Islet of Langerhans (tissue), 1 donor: ENCODE data around the gene PRKCH.
"Not testable (repeated sequence)": the region's sequence is repeated elsewhere in the genome, so short reads cannot be mapped to it uniquely, and the experiment has no call there.

Experiments used
- FAIRE-seq: peaks from one replicate; lab custom pipeline; 2011; peaks lifted over from hg19 to GRCh38; lab: Jason Lieb, UNC

The PRKCH gene

GRCh38 chr14:61460063-61460462 is 138.7 kb downstream of the PRKCH start:
- FAIRE-seq, result no peak

DNA sequence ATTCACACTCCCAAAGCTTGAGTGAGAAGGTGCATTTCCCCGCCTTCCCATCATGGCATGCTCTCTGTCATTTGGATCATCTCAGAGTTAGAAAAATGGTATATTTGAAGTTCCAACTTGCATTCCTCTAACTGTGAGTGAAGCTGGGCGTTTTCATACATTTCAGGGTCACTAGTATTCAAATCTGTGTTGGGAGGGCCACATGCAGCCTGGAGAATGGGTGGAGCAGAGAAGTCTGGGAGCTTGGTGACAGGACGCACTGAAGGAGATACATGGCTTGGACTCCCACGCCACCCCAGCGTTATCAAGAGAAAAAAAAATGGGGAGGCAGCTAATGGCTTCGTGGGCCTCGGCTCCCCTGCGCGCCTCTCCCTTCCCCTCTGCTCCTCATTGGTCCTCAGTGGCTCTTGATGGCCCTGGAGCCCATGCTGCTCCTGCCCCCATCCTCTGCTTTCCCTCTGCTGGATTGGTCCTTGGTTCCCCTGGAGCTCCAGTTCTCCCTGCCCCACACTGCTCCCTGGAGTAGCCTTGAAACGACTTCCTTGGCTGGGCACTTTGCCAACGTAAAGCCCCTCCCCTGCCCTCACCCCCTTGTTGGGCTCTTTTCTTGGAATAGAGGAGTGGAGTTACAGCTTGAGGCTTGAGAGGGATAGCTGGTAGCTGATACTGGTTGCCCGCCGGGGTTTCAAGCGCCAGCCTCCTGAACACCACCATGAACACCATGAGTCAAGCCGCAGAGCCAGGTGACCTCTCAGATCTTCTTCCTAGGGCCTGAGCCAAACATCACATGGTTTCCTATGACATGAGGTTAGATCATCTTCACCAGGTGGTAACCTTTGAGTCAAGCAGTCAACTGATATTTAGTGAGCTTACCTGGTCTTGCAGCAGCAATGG is 139.6 kb downstream of the PRKCH start:
- no peak for FAIRE-seq

DNA sequence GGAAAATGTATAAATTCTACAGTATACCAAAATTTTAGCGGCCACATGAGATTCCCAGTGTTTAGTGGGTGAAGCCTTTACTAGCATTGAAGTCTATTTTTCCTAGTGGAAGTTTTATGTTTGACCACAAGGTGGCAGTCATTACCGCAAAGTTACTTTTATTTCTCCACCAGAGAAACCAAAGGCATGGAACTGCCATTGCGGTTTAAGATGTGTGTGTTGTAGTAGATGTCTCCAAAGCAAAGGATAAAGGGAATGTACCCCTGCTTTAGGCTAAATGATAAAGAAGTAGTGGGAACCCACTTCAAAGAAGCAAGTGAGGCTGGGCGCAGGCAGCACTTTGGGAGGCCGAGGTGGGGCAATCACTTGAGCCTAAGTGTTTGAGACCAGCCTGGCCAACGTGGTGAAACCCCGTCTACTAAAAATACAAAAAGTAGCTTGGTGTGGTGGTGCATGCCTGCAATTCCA is 140.5 kb downstream of the PRKCH start:
- FAIRE-seq, result peak; percentile 86

DNA sequence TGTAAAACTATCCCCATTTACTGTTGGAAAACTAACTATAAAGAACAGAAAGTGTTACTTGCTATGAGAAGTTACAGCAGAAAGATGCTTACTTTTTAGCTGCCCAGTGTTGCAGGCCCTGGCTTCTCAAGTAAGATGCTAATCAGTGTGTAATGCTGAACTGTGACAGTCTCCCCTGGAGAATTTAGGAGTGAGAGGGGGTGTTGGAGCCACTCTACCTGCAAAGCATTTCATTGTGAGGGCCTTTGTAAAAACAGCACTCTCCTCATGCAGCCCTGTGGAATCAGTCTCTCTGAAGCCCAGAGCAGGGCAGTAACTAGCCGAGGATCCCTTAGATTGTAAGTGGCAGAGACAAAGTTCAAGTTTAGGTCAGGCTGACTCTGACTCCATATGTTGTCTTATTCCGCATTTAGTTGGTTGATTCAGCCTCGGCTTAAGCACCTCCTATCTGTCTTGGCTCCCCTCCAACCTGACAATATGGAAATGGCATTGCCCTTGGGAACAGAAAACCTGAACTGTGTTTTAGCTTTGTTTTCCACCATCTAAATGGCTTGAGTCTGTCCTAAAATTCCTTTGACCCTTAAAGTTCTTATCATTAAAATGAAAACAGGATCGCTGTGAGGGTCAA is 141.3 kb downstream of the PRKCH start:
- no peak for FAIRE-seq

DNA sequence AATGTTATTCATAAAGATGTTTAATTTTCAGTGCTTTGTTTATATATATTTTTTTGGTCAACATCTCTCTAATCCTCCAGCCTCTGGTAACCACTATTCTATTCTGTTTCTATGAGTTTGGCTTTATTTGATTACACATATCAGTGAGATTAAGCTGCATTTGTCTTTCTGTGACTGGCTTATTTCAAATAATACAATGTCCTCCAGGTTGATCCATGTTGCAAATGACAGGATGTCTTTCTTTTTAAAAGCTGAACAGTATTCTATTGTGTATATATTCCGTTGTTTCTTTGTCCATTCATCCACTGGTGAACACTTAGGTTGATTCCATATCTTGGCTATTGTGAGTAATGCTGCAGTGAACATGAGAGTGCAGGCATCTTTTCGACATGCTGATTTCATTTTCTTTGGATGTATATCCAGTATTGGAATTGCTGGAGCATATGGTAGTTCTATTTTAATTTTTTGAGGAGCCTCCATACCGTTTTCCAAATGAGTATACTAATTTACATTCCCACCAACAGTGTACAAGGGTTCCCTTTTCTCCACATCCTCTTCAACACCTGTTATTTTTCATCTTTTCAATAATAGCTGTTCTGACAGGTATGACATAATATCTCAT is 142.4 kb downstream of the PRKCH start:
- no peak for FAIRE-seq

- not testable (repeated sequence) for FAIRE-seq
These were observed 143.4 kb downstream of the PRKCH start for GRCh38 chr14:61464539-61465320.

GRCh38 chr14:61466249-61466904 is 145.0 kb downstream of the PRKCH start:
- FAIRE-seq, result no peak

GRCh38 chr14:61466905-61467280 is 145.5 kb downstream of the PRKCH start:
- no peak for FAIRE-seq

DNA sequence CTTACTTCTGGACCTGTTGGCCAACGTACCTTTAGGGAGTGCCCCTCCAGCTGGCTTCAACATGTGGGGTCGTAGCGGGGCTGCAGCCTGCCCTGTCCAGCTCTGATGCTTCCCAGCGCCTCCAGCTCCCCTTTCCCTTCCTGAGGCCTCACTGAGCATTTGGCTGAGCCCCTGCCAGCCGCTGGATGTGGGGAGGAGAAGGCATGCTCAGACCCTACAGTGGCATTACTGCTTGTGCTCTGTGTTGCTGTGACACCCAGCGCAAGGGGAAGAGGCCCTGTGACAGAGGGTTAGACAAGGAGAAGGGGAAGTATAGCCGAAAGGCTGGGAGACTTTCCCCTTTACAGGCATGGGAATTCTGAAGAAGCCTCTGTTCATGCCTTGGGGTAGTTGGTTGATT is 145.9 kb downstream of the PRKCH start:
- no peak for FAIRE-seq

- no peak for FAIRE-seq
These were observed 146.9 kb downstream of the PRKCH start for GRCh38 chr14:61468063-61468825.

- no peak for FAIRE-seq
These were observed 148.4 kb downstream of the PRKCH start for GRCh38 chr14:61469781-61470180.

- FAIRE-seq, result no peak
These were observed 149.0 kb downstream of the PRKCH start for GRCh38 chr14:61470261-61470960.

- no peak for FAIRE-seq
These were observed 149.5 kb downstream of the PRKCH start for GRCh38 chr14:61470961-61471293.

- no peak for FAIRE-seq
These were observed 150.1 kb downstream of the PRKCH start for GRCh38 chr14:61471297-61472005.

DNA sequence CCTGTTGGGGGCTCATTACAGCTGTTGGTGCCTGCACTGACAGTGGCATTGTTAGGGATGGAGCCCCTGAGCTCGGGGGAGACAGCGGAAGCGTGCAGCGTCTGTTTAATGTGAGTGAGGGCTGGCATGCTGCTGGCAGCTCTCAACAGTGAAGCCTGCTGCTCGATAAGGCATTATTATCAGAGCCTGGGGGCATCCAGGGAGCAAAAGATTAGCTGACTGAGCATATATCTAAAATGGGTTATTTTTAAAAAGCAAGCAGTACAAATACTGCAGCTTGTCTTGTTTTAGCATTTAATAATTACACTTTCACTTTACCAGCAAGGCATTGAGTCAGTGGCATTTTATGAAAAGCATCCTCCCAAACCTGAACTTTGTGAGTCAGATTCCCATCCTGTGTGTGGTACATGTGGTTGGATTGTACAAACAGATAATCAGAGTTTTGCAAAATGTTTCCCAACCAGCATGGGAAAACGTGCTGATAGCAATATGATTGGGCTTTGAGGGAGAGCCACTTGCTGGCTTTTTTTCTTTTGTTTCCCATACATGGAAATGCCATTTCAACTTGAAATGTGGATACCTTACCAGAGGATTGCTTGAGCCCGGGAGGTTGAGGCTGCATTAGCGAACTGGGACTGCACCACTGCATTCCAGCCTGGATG is 150.8 kb downstream of the PRKCH start:
- no peak for FAIRE-seq

DNA sequence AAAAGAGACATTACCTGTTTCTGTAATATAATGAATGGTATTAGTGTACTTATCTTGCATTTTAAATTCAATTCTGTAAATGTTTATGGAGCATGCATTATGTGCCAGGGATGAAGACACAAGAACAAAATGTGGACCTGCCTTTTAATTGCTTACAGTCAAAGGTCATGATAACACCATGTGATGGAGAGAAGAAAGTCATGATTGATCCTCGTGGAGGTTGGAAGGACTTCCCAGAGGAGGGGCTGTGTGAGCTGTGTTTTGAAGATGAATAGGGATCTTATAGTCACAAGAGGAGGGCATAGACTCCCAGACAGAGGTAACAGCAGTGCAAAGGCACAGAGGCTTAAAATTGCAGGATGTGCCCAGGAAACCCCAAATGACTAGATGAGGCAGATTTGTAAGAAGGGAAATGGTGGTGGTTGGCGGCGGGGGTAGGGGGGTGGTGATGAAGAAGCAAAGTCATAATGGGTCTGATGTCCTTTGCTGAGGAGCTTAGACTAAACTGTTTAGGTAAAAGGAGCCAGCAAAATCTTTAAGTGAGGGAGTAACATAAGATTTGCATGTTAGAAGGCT is 151.5 kb downstream of the PRKCH start:
- FAIRE-seq, result no peak

GRCh38 chr14:61474015-61474414 is 152.6 kb downstream of the PRKCH start:
- FAIRE-seq, result no peak

GRCh38 chr14:61474701-61475100 is 153.3 kb downstream of the PRKCH start:
- FAIRE-seq, result no peak

- FAIRE-seq, result peak; percentile 21
These were observed 153.9 kb downstream of the PRKCH start for GRCh38 chr14:61475316-61475715.
